K562 (cell line): ENCODE results near the gene MYG1. TPM values are rescaled to one million over a fixed set of nuclear protein-coding genes. Genes with fewer than 3 reads are reported as not detected.

ENCODE experiments used
- ARID1B ChIP-seq: fragments of 450-650 bp; IDR thresholded peaks from 2 replicates; pipeline ENCODE4 v1.6.1; 2016; ENCODE audit warnings: antibody characterized with exemption, mild to moderate bottlenecking, inconsistent platforms
- BRCA1 ChIP-seq, 2 experiments: fragments of 450-650 bp in 1 of 2; sonication (generic) in 1 of 2; formaldehyde crosslinking in 1 of 2; IDR thresholded peaks; 2 replicates each; pipeline versions ENCODE4 v1.5.0 to v1.6.1; 2017 to 2020; ENCODE audit warnings: mild to moderate bottlenecking in 1 of 2, missing genetic modification reagents in 1 of 2
- CBX3 ChIP-seq, 2 experiments: IDR thresholded peaks; 1 replicate in 1 of 2; 2 replicates in 1 of 2; pipeline ENCODE4 v1.6.1; 2012; ENCODE audit warnings: inconsistent platforms in 2 of 2, low read length in 2 of 2, borderline replicate concordance in 1 of 2, control low read depth in 1 of 2
- ESRRB ChIP-seq: fragments of 250-450 bp; sonication (Bioruptor Pico); IDR thresholded peaks from 2 replicates; pipeline ENCODE4 v1.5.0; 2020; ENCODE audit warnings: mild to moderate bottlenecking, moderate library complexity, borderline replicate concordance
- FOXA3 ChIP-seq, 2 experiments: fragments of 450-650 bp in 1 of 2; sonication (generic) in 1 of 2; formaldehyde crosslinking; IDR thresholded peaks in 1 of 2; conservative IDR thresholded peaks in 1 of 2; 2 replicates each; pipeline versions ENCODE4 v1.4.0 to v1.8.0; 2020 to 2022; ENCODE audit warnings: mild to moderate bottlenecking in 2 of 2, missing genetic modification reagents in 1 of 2
- FOXK1 ChIP-seq: sonication (generic); formaldehyde crosslinking; IDR thresholded peaks from 2 replicates; pipeline ENCODE4 v1.8.0; 2022; ENCODE audit warnings: missing genetic modification reagents, mild to moderate bottlenecking, borderline replicate concordance
- GATAD2A ChIP-seq: fragments of 450-650 bp; IDR thresholded peaks from 2 replicates; pipeline ENCODE4 v1.6.1; 2017
- GTF2F1 ChIP-seq: IDR thresholded peaks from 2 replicates; pipeline ENCODE4 v1.6.1; 2011; ENCODE audit warnings: low read depth, low read length, improper control_type of control experiment
- JUN ChIP-seq, 2 experiments: sonication (generic) in 1 of 2; formaldehyde crosslinking in 1 of 2; IDR thresholded peaks; 2 replicates each; pipeline versions ENCODE4 v1.6.1 to v1.8.0; 2012 to 2022; ENCODE audit warnings: borderline replicate concordance in 2 of 2, mild to moderate bottlenecking in 2 of 2, improper control_type of control experiment in 1 of 2, low read depth in 1 of 2, low read length in 1 of 2, missing genetic modification reagents in 1 of 2
- KAT8 ChIP-seq: fragments of 450-650 bp; IDR thresholded peaks from 2 replicates; pipeline ENCODE4 v1.6.1; 2016; ENCODE audit warnings: low read depth, mild to moderate bottlenecking
- MAFF ChIP-seq: IDR thresholded peaks from 2 replicates; pipeline ENCODE4 v1.6.1; 2012; ENCODE audit warnings: low read length, improper control_type of control experiment
- MCM5 ChIP-seq: fragments of 450-650 bp; IDR thresholded peaks from 2 replicates; pipeline ENCODE4 v1.6.1; 2016; ENCODE audit warnings: low read depth
- MCM7 ChIP-seq, 2 experiments: fragments of 450-650 bp; IDR thresholded peaks; 2 replicates each; pipeline ENCODE4 v1.6.1; 2016 to 2018
- NFRKB ChIP-seq: fragments of 450-650 bp; IDR thresholded peaks from 2 replicates; pipeline ENCODE4 v1.6.1; 2016; ENCODE audit warnings: low read depth
- NFYB ChIP-seq: IDR thresholded peaks from 2 replicates; pipeline ENCODE4 v1.6.1; 2011; ENCODE audit warnings: mild to moderate bottlenecking, moderate library complexity; ENCODE audit not compliant: insufficient read length; ENCODE audit errors: extremely low read depth
- PTRF ChIP-seq: fragments of 450-650 bp; IDR thresholded peaks from 2 replicates; pipeline ENCODE4 v1.6.1; 2016; ENCODE audit warnings: mild to moderate bottlenecking, missing genetic modification characterization, missing compliant biosample characterization
- TARDBP ChIP-seq: fragments of 450-650 bp; IDR thresholded peaks from 2 replicates; pipeline ENCODE4 v1.6.1; 2016
- TEAD4 ChIP-seq, 2 experiments: sonication (generic) in 1 of 2; formaldehyde crosslinking in 1 of 2; IDR thresholded peaks; 2 replicates each; pipeline versions ENCODE4 v1.6.1 to v1.8.0; 2012 to 2022; ENCODE audit warnings: borderline replicate concordance in 1 of 2, inconsistent platforms in 1 of 2, low read length in 1 of 2, mild to moderate bottlenecking in 1 of 2, missing genetic modification reagents in 1 of 2
- XRCC5 ChIP-seq: fragments of 200-400 bp; formaldehyde crosslinking; IDR thresholded peaks from 2 replicates; pipeline ENCODE4 v1.6.1; 2017; ENCODE audit warnings: low read depth, mild to moderate bottlenecking, low read length
- ZBTB8A ChIP-seq: fragments of 450-650 bp; IDR thresholded peaks from 2 replicates; pipeline ENCODE4 v1.6.1; 2018; ENCODE audit warnings: mild to moderate bottlenecking, moderate library complexity; ENCODE audit not compliant: partially characterized antibody
- ZKSCAN1 ChIP-seq: fragments of 150-350 bp; IDR thresholded peaks from 2 replicates; pipeline ENCODE4 v1.6.1; 2016; ENCODE audit warnings: low read depth, low read length
- ZNF239 ChIP-seq: fragments of 250-450 bp; sonication (Bioruptor Pico); IDR thresholded peaks from 2 replicates; pipeline ENCODE4 v1.4.0; 2020; ENCODE audit warnings: mild to moderate bottlenecking
- ZNF696 ChIP-seq: fragments of 250-450 bp; sonication (Bioruptor Pico); conservative IDR thresholded peaks from 2 replicates; pipeline ENCODE4 v1.4.0; 2020; ENCODE audit warnings: mild to moderate bottlenecking, moderate library complexity
- polyA plus RNA-seq, 8 experiments: library from polyadenylated mRNA; depleted of rRNA in 4 of 8; stranded (reverse) in 5 of 8; unstranded in 3 of 8; fragments of >200 nt; fragmentation: Nextera tagmentation in 2 of 8; fragmentation: Illumina TruSeq in 1 of 8; extraction: Ambion mirVana in 2 of 8; extraction: Trizol in 1 of 8; gene quantifications; 2 replicates each; pipeline versions ENCODE4 v1.2.1 to v1.2.3, GENCODE V29; 2011 to 2014; ENCODE audit warnings: inconsistent platforms in 1 of 8, missing spikeins in 1 of 8
- total RNA-seq, 7 experiments: library from RNA; depleted of rRNA in 6 of 7; stranded (reverse); fragments of >200 nt in 6 of 7; fragmentation: Illumina TruSeq in 2 of 7; extraction: Trizol in 2 of 7; gene quantifications; 2 replicates each; pipeline versions ENCODE4 v1.2.1 to v1.2.3, GENCODE V29; 2011 to 2021; ENCODE audit warnings: low replicate concordance in 1 of 7
- TF ChIP-seq, protein P1 (sequence below): sonication (generic); formaldehyde crosslinking; IDR thresholded peaks from 2 replicates; pipeline ENCODE4 v1.8.1; 2023; ENCODE audit warnings: mild to moderate bottlenecking, missing genetic modification reagents
- TF ChIP-seq, protein P2 (sequence below), 2 experiments: fragments of 200-800 bp in 1 of 2; sonication (Bioruptor generic) in 1 of 2; sonication (generic) in 1 of 2; formaldehyde crosslinking in 1 of 2; IDR thresholded peaks in 1 of 2; conservative IDR thresholded peaks in 1 of 2; 2 replicates each; pipeline versions ENCODE4 v1.5.0 to v1.6.1; 2016 to 2020; ENCODE audit warnings: missing compliant biosample characterization in 1 of 2, missing genetic modification characterization in 1 of 2, missing genetic modification reagents in 1 of 2
- TF ChIP-seq, protein P3 (sequence below): fragments of 250-450 bp; sonication (Bioruptor Pico); IDR thresholded peaks from 2 replicates; pipeline ENCODE4 v1.8.0; 2021; ENCODE audit warnings: borderline replicate concordance, mild to moderate bottlenecking, moderate library complexity; ENCODE audit not compliant: poor library complexity, severe bottlenecking

The MYG1 gene
- total and polyA plus RNA-seq, 9 of the 15 experiments (the other 6 are each of a cell fraction or from before 2014, with no cell fraction given), result 0.45 to 5.6 (median 2.1) TPM

DNA sequence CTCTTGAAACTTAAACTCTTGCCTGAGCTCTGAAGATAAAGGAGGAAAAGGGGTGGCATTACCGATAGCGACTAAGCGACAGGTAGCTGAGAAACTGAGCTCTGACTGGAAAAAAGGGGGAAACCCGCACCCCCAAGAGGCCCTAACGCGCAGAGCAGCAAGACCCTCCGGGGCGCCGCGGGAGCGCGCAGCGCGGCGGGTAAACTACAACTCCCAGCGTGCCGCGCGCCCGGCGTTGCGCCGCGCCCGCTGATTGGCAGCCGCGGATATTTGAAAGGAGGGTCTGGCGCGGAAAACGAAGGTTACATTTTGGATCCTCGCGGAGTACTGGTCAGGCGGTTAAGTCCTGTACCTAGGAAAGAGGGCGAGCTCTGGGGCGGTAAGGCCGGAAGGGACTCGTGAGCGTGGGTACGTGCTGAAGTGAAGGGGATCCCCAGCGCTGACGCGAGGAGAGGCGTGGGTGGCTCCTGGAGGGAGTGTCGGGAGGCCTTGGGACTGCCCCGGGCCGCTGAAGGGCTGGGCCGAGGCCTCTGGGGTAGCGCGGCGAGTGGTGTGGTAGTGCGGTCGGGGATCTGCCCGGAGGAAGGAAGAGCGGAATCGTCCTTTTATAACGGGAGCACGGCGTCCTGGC lies 31.4 kb upstream of the MYG1 start, which contains the start of gene ESPL1 (continued):
- TF ChIP-seq ESRRB (CRISPR knock-in tag) (no peak), ZBTB8A (no peak), GATAD2A (no peak; the same call in 1 of the 2 replicates), NFYB (peak; percentile 85), ZKSCAN1 (no peak), ZNF239 (CRISPR knock-in tag) (no peak), ZNF696 (no peak), FOXA3 (CRISPR knock-in tag; conservative IDR thresholded peaks at IDR 0.05 in 1 of 2, IDR thresholded peaks at IDR 0.05 in 1 of 2) (0 out of 4 replicates have a peak, but pooled peaks of 1 of the 2 experiments have one; percentile 38), GTF2F1 (0 out of 2 replicates have a peak, but pooled peaks have one; percentile 42), MCM7 (IDR thresholded peaks at IDR 0.05) (no peak), XRCC5 (no peak), KAT8 (no peak), JUN (IDR thresholded peaks at IDR 0.05; ENCODE audit: borderline replicate concordance, low read depth, low read length) (no peak), JUN (CRISPR knock-in tag; IDR thresholded peaks at IDR 0.05; ENCODE audit: borderline replicate concordance) (peak; percentile 50; the same call in 1 of the 2 replicates), BRCA1 (IDR thresholded peaks at IDR 0.05) (no peak), BRCA1 (CRISPR knock-in tag; IDR thresholded peaks at IDR 0.05) (no peak), FOXK1 (CRISPR knock-in tag) (no peak), MAFF (no peak), ARID1B (peak; percentile 77), TEAD4 (IDR thresholded peaks at IDR 0.05; ENCODE audit: low read length) (peak; percentile 35; the same call in 1 of the 2 replicates), TEAD4 (CRISPR knock-in tag; IDR thresholded peaks at IDR 0.05; ENCODE audit: borderline replicate concordance) (no peak), PTRF (tag) (no peak), TARDBP (peak; percentile 65; the same call in 1 of the 2 replicates), NFRKB (0 out of 2 replicates have a peak, but pooled peaks have one; percentile 25), CBX3 (IDR thresholded peaks at IDR 0.05; ENCODE audit: borderline replicate concordance in 1 of 2, low read length in 2 of 2) (peak in 1 of 2 experiments; percentile 26; a peak in 1 of 3 replicates), MCM5 (no peak)
- TF ChIP-seq, protein P1, sequence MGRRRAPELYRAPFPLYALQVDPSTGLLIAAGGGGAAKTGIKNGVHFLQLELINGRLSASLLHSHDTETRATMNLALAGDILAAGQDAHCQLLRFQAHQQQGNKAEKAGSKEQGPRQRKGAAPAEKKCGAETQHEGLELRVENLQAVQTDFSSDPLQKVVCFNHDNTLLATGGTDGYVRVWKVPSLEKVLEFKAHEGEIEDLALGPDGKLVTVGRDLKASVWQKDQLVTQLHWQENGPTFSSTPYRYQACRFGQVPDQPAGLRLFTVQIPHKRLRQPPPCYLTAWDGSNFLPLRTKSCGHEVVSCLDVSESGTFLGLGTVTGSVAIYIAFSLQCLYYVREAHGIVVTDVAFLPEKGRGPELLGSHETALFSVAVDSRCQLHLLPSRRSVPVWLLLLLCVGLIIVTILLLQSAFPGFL (CRISPR knock-in tag), result no peak
- TF ChIP-seq, protein P2, sequence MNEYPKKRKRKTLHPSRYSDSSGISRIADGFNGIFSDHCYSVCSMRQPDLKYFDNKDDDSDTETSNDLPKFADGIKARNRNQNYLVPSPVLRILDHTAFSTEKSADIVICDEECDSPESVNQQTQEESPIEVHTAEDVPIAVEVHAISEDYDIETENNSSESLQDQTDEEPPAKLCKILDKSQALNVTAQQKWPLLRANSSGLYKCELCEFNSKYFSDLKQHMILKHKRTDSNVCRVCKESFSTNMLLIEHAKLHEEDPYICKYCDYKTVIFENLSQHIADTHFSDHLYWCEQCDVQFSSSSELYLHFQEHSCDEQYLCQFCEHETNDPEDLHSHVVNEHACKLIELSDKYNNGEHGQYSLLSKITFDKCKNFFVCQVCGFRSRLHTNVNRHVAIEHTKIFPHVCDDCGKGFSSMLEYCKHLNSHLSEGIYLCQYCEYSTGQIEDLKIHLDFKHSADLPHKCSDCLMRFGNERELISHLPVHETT (CRISPR knock-in tag; conservative IDR thresholded peaks at IDR 0.05 in 1 of 2, IDR thresholded peaks at IDR 0.05 in 1 of 2), result no peak
- TF ChIP-seq, protein P3, sequence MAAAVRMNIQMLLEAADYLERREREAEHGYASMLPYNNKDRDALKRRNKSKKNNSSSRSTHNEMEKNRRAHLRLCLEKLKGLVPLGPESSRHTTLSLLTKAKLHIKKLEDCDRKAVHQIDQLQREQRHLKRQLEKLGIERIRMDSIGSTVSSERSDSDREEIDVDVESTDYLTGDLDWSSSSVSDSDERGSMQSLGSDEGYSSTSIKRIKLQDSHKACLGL, result peak; percentile 27
